IMR-90 (cell line): ENCODE measurements around the gene PCSK6. TPM values are rescaled to one million over a fixed set of nuclear protein-coding genes. Genes with fewer than 3 reads are reported as not detected.

Experiments
- ATAC-seq: fragments of 200-7000 bp; cut with Tn5 transposase; 2 replicates; pipeline ENCODE4 v1.9.1; 2020; ENCODE audit warnings: low read depth, mild to moderate bottlenecking, moderate library complexity
- BruUV-seq: library from RNA; stranded (reverse); fragments of 400-500 nt; replicated peaks from 2 replicates; lab custom pipeline; 2021; lab: Mats Ljungman, UMichigan
- CTCF ChIA-PET: fragments of 300-600 bp; formaldehyde crosslinking; extraction: SDS; loops from one replicate; lab custom pipeline; 2021; ENCODE audit warnings: antibody characterized with exemption; lab: Yijun Ruan, JAX
- POLR2A ChIA-PET: fragments of 300-600 bp; sonication (Branson Sonifier 250); formaldehyde crosslinking; loops from one replicate; lab custom pipeline; 2022; ENCODE audit warnings: antibody characterized with exemption; ENCODE audit not compliant: unreplicated experiment; lab: Charles Lee
- DNase-seq: peaks from one replicate; pipeline ENCODE4 v3.0.0; 2013
- H2AFZ ChIP-seq: replicated peaks from 2 replicates; pipeline ENCODE3; 2013; ENCODE audit warnings: low read length, mild to moderate bottlenecking; ENCODE audit not compliant: poor library complexity
- H2AK5ac ChIP-seq: 2 replicates; pipeline ENCODE4 v1.6.1; 2013; ENCODE audit warnings: low read depth, low read length, inconsistent platforms
- H2AK9ac ChIP-seq: replicated peaks from 2 replicates; pipeline ENCODE3; 2013; ENCODE audit warnings: mild to moderate bottlenecking, low read depth, low read length, moderate library complexity; ENCODE audit not compliant: poor library complexity
- H2BK120ac ChIP-seq: 2 replicates; pipeline ENCODE4 v1.6.1; 2013; ENCODE audit warnings: low read depth, low read length, inconsistent platforms
- H2BK15ac ChIP-seq: 3 replicates; pipeline ENCODE4 v1.6.1; 2013; ENCODE audit warnings: low read depth, low read length, inconsistent platforms
- H2BK20ac ChIP-seq: 2 replicates; pipeline ENCODE4 v1.6.1; 2013; ENCODE audit warnings: low read depth, mild to moderate bottlenecking, inconsistent platforms, low read length, moderate library complexity
- H2BK5ac ChIP-seq: 2 replicates; pipeline ENCODE4 v1.6.1; 2013; ENCODE audit warnings: mild to moderate bottlenecking, low read depth, low read length, inconsistent platforms; ENCODE audit not compliant: poor library complexity, severe bottlenecking
- H3K14ac ChIP-seq: replicated peaks from 2 replicates; pipeline ENCODE4 v1.6.1; 2013; ENCODE audit warnings: low read depth, low read length, inconsistent platforms
- H3K18ac ChIP-seq: 2 replicates; pipeline ENCODE4 v1.6.1; 2013; ENCODE audit warnings: low read depth, low read length, control low read depth
- H3K23ac ChIP-seq: 2 replicates; pipeline ENCODE4 v1.6.1; 2013; ENCODE audit warnings: low read depth, low read length, inconsistent platforms
- H3K27ac ChIP-seq: 2 replicates; pipeline ENCODE4 v1.5.1; 2013; ENCODE audit warnings: mild to moderate bottlenecking, control low read depth, low read length; ENCODE audit not compliant: insufficient read depth
- H3K27me3 ChIP-seq: 2 replicates; pipeline ENCODE4 v1.6.1; 2013; ENCODE audit warnings: low read length; ENCODE audit not compliant: control insufficient read depth, insufficient read depth
- H3K36me3 ChIP-seq: 2 replicates; pipeline ENCODE4 v1.6.1; 2013; ENCODE audit warnings: low read length, mixed read lengths; ENCODE audit not compliant: control insufficient read depth, insufficient read depth
- H3K4ac ChIP-seq: 2 replicates; pipeline ENCODE4 v1.6.1; 2013; ENCODE audit warnings: low read depth, low read length, inconsistent platforms
- H3K4me1 ChIP-seq: 2 replicates; pipeline ENCODE4 v1.6.1; 2013; ENCODE audit warnings: low read length, mixed read lengths; ENCODE audit not compliant: control insufficient read depth, insufficient read depth
- H3K4me2 ChIP-seq: 2 replicates; pipeline ENCODE4 v1.6.1; 2013; ENCODE audit warnings: low read depth, mild to moderate bottlenecking, control low read depth, low read length, moderate library complexity
- H3K4me3 ChIP-seq: 2 replicates; pipeline ENCODE4 v1.5.1; 2013; ENCODE audit warnings: low read depth, mild to moderate bottlenecking, control low read depth, low read length, moderate library complexity; ENCODE audit not compliant: insufficient read depth
- H3K56ac ChIP-seq: 2 replicates; pipeline ENCODE4 v1.6.1; 2013; ENCODE audit warnings: low read length, inconsistent platforms; ENCODE audit not compliant: insufficient read depth; ENCODE audit errors: extremely low read depth
- H3K79me1 ChIP-seq, 2 experiments: 2 replicates each; pipeline ENCODE4 v1.6.1; 2013; ENCODE audit warnings: low read length in 2 of 2, inconsistent platforms in 1 of 2, low read depth in 1 of 2
- H3K9ac ChIP-seq: 2 replicates; pipeline ENCODE4 v1.6.1; 2013; ENCODE audit warnings: low read depth, low read length, control low read depth
- H3K9me1 ChIP-seq: 2 replicates; pipeline ENCODE4 v1.6.1; 2013; ENCODE audit warnings: low read length, inconsistent platforms; ENCODE audit not compliant: insufficient read depth
- H3K9me3 ChIP-seq: 2 replicates; pipeline ENCODE4 v1.6.1; 2013; ENCODE audit warnings: low read length; ENCODE audit not compliant: control insufficient read depth, insufficient read depth
- H4K20me1 ChIP-seq: 2 replicates; pipeline ENCODE4 v1.6.1; 2013; ENCODE audit warnings: low read length, inconsistent platforms; ENCODE audit not compliant: insufficient read depth
- H4K5ac ChIP-seq: 2 replicates; pipeline ENCODE4 v1.6.1; 2013; ENCODE audit warnings: mild to moderate bottlenecking, low read depth, low read length, control low read depth
- H4K8ac ChIP-seq, 2 experiments: 2 replicates each; pipeline ENCODE4 v1.6.1; 2013; ENCODE audit warnings: low read depth in 2 of 2, low read length in 2 of 2, control low read depth in 1 of 2, inconsistent platforms in 1 of 2
- H4K91ac ChIP-seq: 2 replicates; pipeline ENCODE4 v1.6.1; 2013; ENCODE audit warnings: low read depth, low read length, inconsistent platforms; ENCODE audit not compliant: insufficient read depth
- BHLHE40 ChIP-seq: fragments of 150-350 bp; IDR thresholded peaks from 2 replicates; pipeline ENCODE4 v1.6.1; 2016; ENCODE audit warnings: mild to moderate bottlenecking, low read depth, low read length
- CHD1 ChIP-seq: IDR thresholded peaks from 2 replicates; pipeline ENCODE4 v1.6.1; 2012; ENCODE audit warnings: low read depth, low read length, improper control_type of control experiment
- MXI1 ChIP-seq: IDR thresholded peaks from 2 replicates; pipeline ENCODE4 v1.6.1; 2012; ENCODE audit warnings: low read depth, mild to moderate bottlenecking, low read length, moderate library complexity, borderline replicate concordance
- POLR2A ChIP-seq: IDR thresholded peaks from 2 replicates; pipeline ENCODE4 v1.6.1; 2012; ENCODE audit warnings: mild to moderate bottlenecking, low read depth, low read length
- RAD21 ChIP-seq: IDR thresholded peaks from 2 replicates; pipeline ENCODE4 v1.6.1; 2012; ENCODE audit warnings: low read length, improper control_type of control experiment
- RCOR1 ChIP-seq: IDR thresholded peaks from 2 replicates; pipeline ENCODE4 v1.6.1; 2012; ENCODE audit warnings: mild to moderate bottlenecking, low read length, improper control_type of control experiment; ENCODE audit not compliant: insufficient replicate concordance
- RFX5 ChIP-seq: IDR thresholded peaks from 2 replicates; pipeline ENCODE4 v1.8.0; 2012; ENCODE audit warnings: low read depth, mild to moderate bottlenecking, low read length, moderate library complexity
- SMC3 ChIP-seq: fragments of 150-350 bp; IDR thresholded peaks from 2 replicates; pipeline ENCODE4 v1.6.1; 2016; ENCODE audit warnings: low read depth, mild to moderate bottlenecking, antibody characterized with exemption, low read length, moderate library complexity
- WGBS, 2 experiments: methylation state at CpG; one replicate each; pipeline versions ENCODE4 v1.1.5 to v1.1.7; 2013; ENCODE audit warnings: missing lambda C conversion rate in 2 of 2; ENCODE audit not compliant: insufficient read length in 1 of 2; ENCODE audit errors: extremely low coverage in 2 of 2; 5-methylcytosine and 5-hydroxymethylcytosine counted together
- dilution Hi-C: fragments of 300-500 bp; cut with HindIII; formaldehyde crosslinking; loops from one replicate; pipeline ENCODE4 v1.14.3; 2018; ENCODE audit warnings: low sequenced_read_pairs; ENCODE audit not compliant: unreplicated experiment
- in situ Hi-C: fragments of 300-500 bp; cut with MboI; formaldehyde crosslinking; loops from 3 replicates; pipeline ENCODE4 v1.14.3; 2019; ENCODE audit warnings: low sequenced_read_pairs, inconsistent platforms, mixed read lengths
- intact Hi-C: fragments of 100-400 bp; cut with micrococcal nuclease; formaldehyde crosslinking; loops from 2 replicates; pipeline ENCODE4 v1.10.0; 2022
- polyA plus RNA-seq, 3 experiments: library from polyadenylated mRNA; depleted of rRNA; stranded (reverse); fragments of >200 nt; gene quantifications; 2 replicates each; pipeline ENCODE4 v1.2.3, GENCODE V29; 2012; ENCODE audit warnings: low replicate concordance in 1 of 3
- total RNA-seq: library from RNA; depleted of rRNA; stranded (reverse); fragments of >200 nt; gene quantifications from 2 replicates; pipeline ENCODE4 v1.2.3, GENCODE V29; 2012
- TF ChIP-seq, protein P1 (sequence below): fragments of 150-350 bp; IDR thresholded peaks from 2 replicates; pipeline ENCODE4 v1.6.1; 2017; ENCODE audit warnings: mild to moderate bottlenecking, antibody characterized with exemption, low read length, low read depth
- TF ChIP-seq, protein P2 (sequence below): fragments of 150-350 bp; IDR thresholded peaks from 2 replicates; pipeline ENCODE4 v1.6.1; 2016; ENCODE audit warnings: low read depth, mild to moderate bottlenecking, low read length, moderate library complexity, borderline replicate concordance

PCSK6 gene
- total and polyA plus RNA-seq, 2 of the 4 experiments (the other 2 are of a cell fraction), result not detected

DNA sequence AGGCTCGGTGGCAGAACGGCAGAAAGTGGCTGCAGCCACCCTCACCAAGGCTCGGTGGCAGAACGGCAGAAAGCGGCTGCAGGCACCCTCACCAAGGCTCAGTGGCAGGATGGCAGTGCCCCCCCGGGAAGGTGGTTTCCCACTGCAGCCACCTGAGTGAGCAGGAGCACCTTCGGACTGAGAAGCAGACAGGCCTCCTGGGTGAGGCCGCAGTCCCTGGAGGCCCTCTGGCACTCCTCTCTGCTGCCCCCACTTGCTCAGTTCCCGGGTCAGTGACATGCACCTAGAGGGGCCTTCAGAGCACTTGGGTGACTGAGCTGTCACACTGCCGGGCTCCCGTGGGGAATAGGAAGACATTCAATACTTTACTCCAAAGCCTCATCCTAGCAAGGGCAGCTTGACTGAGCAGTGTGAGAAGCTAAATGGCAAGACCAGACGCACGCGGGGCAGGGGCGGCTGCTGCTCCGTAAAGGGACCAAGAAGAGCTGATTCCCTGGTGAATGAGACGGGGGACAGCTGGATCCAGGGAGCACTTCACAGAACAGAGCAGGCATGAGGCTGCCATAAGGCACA, 62.7 kb downstream of the PCSK6 start:
- dilution Hi-C loops (no loop called here), in situ Hi-C loops (no loop called here), intact Hi-C loops (no loop called here)
- H2BK5ac ChIP-seq, result no peak overlapping the region
- H3K4ac ChIP-seq, result no peak overlapping the region
- no peaks in the 10 kb centered on the region for H3K9me1 ChIP-seq
- H3K4me2 ChIP-seq, result no peak overlapping the region
- H4K5ac ChIP-seq, result no peak overlapping the region
- H3K56ac ChIP-seq, result no peak overlapping the region
- ATAC-seq (no peak), DNase-seq (no peak)
- H3K9me3 ChIP-seq, result no peaks in the 10 kb centered on the region
- H2AFZ ChIP-seq, result no peak overlapping the region
- H3K27me3 ChIP-seq, result peaks cover 11% of the 10 kb centered on the region
- TF ChIP-seq, protein P1, sequence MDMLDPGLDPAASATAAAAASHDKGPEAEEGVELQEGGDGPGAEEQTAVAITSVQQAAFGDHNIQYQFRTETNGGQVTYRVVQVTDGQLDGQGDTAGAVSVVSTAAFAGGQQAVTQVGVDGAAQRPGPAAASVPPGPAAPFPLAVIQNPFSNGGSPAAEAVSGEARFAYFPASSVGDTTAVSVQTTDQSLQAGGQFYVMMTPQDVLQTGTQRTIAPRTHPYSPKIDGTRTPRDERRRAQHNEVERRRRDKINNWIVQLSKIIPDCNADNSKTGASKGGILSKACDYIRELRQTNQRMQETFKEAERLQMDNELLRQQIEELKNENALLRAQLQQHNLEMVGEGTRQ, result no peak
- no peak for TF ChIP-seq RCOR1
- TF ChIP-seq POLR2A, result no peak
- no peak for TF ChIP-seq SMC3
- TF ChIP-seq RFX5, result no peak
- no peak for TF ChIP-seq CHD1
- no peak for TF ChIP-seq BHLHE40
- no peak for TF ChIP-seq MXI1
- TF ChIP-seq, protein P2, sequence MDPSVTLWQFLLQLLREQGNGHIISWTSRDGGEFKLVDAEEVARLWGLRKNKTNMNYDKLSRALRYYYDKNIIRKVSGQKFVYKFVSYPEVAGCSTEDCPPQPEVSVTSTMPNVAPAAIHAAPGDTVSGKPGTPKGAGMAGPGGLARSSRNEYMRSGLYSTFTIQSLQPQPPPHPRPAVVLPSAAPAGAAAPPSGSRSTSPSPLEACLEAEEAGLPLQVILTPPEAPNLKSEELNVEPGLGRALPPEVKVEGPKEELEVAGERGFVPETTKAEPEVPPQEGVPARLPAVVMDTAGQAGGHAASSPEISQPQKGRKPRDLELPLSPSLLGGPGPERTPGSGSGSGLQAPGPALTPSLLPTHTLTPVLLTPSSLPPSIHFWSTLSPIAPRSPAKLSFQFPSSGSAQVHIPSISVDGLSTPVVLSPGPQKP, result no peak
- no peak for TF ChIP-seq RAD21
- H3K23ac ChIP-seq, result no peak overlapping the region
- H3K27ac ChIP-seq, result no peak overlapping the region
- H3K9ac ChIP-seq, result no peak overlapping the region
- no peak overlapping the region for H2AK9ac ChIP-seq
- 25% methylated on average over 4 of the region's 17 CpGs; no CpG with 5 or more reads in 1 of the 2 experiments for WGBS, 2 experiments
- no peak overlapping the region for H3K4me3 ChIP-seq
- CTCF ChIA-PET, result no interaction called here
- POLR2A ChIA-PET, result no interaction called here
- no peaks in the 10 kb centered on the region for H3K36me3 ChIP-seq
- H2BK20ac ChIP-seq, result no peak overlapping the region
- no peak overlapping the region for H2AK5ac ChIP-seq
- H4K91ac ChIP-seq, result no peak overlapping the region
- H3K4me1 ChIP-seq, result no peaks in the 10 kb centered on the region
- no peak overlapping the region for H2BK120ac ChIP-seq
- no peak overlapping the region for H4K8ac ChIP-seq
- H4K20me1 ChIP-seq, result no peaks in the 10 kb centered on the region
- H3K18ac ChIP-seq, result no peak overlapping the region
- no TSS peak for BruUV-seq
- H3K79me1 ChIP-seq, result no peaks in the 10 kb centered on the region
- H2BK15ac ChIP-seq, result no peak overlapping the region
- no peak overlapping the region for H3K14ac ChIP-seq
